T47D (cell line): ENCODE results near the gene BRMS1.
"Not testable (repeated sequence)": the region's sequence is repeated elsewhere in the genome, so short reads cannot be mapped to it uniquely, and the experiment has no call there.

Experiments
- DNase-seq, 2 experiments: peaks; one replicate each; pipeline versions ENCODE4 v3.0.0 to v3.0.0-alpha.2; 2011 to 2012; ENCODE audit warnings: low read depth in 1 of 2, low spot score in 1 of 2
- JUND ChIP-seq: IDR thresholded peaks from 2 replicates; pipeline ENCODE4 v1.6.1; 2012; ENCODE audit warnings: low read depth
- in situ Hi-C: cut with HindIII; loops from 2 replicates; pipeline ENCODE4 v1.10.0; 2016; ENCODE audit warnings: low sequenced_read_pairs, low pct_unique_long_range_greater_than_20kb

Gene BRMS1

GRCh38 chr11:66368484-66368883 is 23.6 kb upstream of the BRMS1 start:
- in situ Hi-C loops, result no loop called here
- no peak for DNase-seq
- TF ChIP-seq JUND, result no peak

GRCh38 chr11:66367561-66368312 is 22.8 kb upstream of the BRMS1 start:
- no peak for DNase-seq
- in situ Hi-C loops, result no loop called here
- no peak for TF ChIP-seq JUND

- in situ Hi-C loops, result no loop called here
- TF ChIP-seq JUND, result no peak
- no peak for DNase-seq
Observed at GRCh38 chr11:66366844-66367477, 22.1 kb upstream of the BRMS1 start.

- no peak for TF ChIP-seq JUND
- peak in 1 of 2 experiments; percentile 52 for DNase-seq
- in situ Hi-C loops, result no loop called here
Observed at GRCh38 chr11:66365711-66366619, 21.1 kb upstream of the BRMS1 start.

- in situ Hi-C loops, result no loop called here
- no peak for TF ChIP-seq JUND
- DNase-seq, result no peak
Observed at GRCh38 chr11:66365166-66365565, 20.3 kb upstream of the BRMS1 start.

- peak in 1 of 2 experiments; percentile 58 for DNase-seq
- in situ Hi-C loops, result no loop called here
- no peak for TF ChIP-seq JUND
Observed at GRCh38 chr11:66363805-66364535, 19.1 kb upstream of the BRMS1 start.

GRCh38 chr11:66363187-66363601 is 18.3 kb upstream of the BRMS1 start:
- TF ChIP-seq JUND, result no peak
- in situ Hi-C loops, result no loop called here

GRCh38 chr11:66362481-66363147 is 17.7 kb upstream of the BRMS1 start:
- DNase-seq, result no peak
- TF ChIP-seq JUND, result no peak
- in situ Hi-C loops, result no loop called here

More at GRCh38 chr11:66363187-66363601, 18.3 kb upstream of the BRMS1 start:
- DNase-seq, result no peak

- no peak for TF ChIP-seq JUND
- DNase-seq, result no peak
- in situ Hi-C loops, result no loop called here
Observed at GRCh38 chr11:66361502-66361941, 16.6 kb upstream of the BRMS1 start.

- in situ Hi-C loops, result no loop called here
- DNase-seq, result no peak
- TF ChIP-seq JUND, result no peak
Observed at GRCh38 chr11:66360406-66361073, 15.6 kb upstream of the BRMS1 start.

GRCh38 chr11:66359662-66360087 is 14.8 kb upstream of the BRMS1 start:
- TF ChIP-seq JUND, result no peak
- DNase-seq, result no peak
- in situ Hi-C loops, result no loop called here

- in situ Hi-C loops, DNase-seq: not testable (repeated sequence)
Observed at GRCh38 chr11:66350560-66351235, 5.8 kb upstream of the BRMS1 start.
